ENCODE data around the gene ALOX5AP. TPM values are rescaled to one million over a fixed set of nuclear protein-coding genes. Genes with fewer than 3 reads are reported as not detected.

ALOX5AP gene
- total RNA-seq, 1 experiment from 2014 or later = 8.5 TPM

- peak; percentile 34 for DNase-seq (ENCODE audit: low read depth)
Measured at GRCh38 chr13:30796631-30797601, 61.6 kb downstream of the ALOX5AP start.

- DNase-seq (ENCODE audit: low read depth) = no peak
Measured at GRCh38 chr13:30797847-30798535, 62.6 kb downstream of the ALOX5AP start.

GRCh38 chr13:30798776-30799355, 63.5 kb downstream of the ALOX5AP start:
- no peak for DNase-seq (ENCODE audit: low read depth)

- no peak for DNase-seq (ENCODE audit: low read depth)
Measured at GRCh38 chr13:30799356-30799824, 64.0 kb downstream of the ALOX5AP start.

GRCh38 chr13:30800107-30800506, 64.8 kb downstream of the ALOX5AP start:
- no peak for DNase-seq (ENCODE audit: low read depth)

- no peak for DNase-seq (ENCODE audit: low read depth)
Measured at GRCh38 chr13:30802501-30802900, 67.2 kb downstream of the ALOX5AP start.

GRCh38 chr13:30802953-30803478, 67.7 kb downstream of the ALOX5AP start:
- peak; percentile 83 for DNase-seq (ENCODE audit: low read depth)

GRCh38 chr13:30803749-30804148, 68.4 kb downstream of the ALOX5AP start:
- no peak for DNase-seq (ENCODE audit: low read depth)

GRCh38 chr13:30804474-30804873, 69.1 kb downstream of the ALOX5AP start:
- DNase-seq (ENCODE audit: low read depth) = peak; percentile 80

GRCh38 chr13:30805132-30805537, 69.8 kb downstream of the ALOX5AP start:
- DNase-seq (ENCODE audit: low read depth) = peak; percentile 13

GRCh38 chr13:30805603-30806011, 70.3 kb downstream of the ALOX5AP start:
- DNase-seq (ENCODE audit: low read depth) = peak; percentile 97

GRCh38 chr13:30806784-30807183, 71.4 kb downstream of the ALOX5AP start:
- peak; percentile 87 for DNase-seq (ENCODE audit: low read depth)

- peak; percentile 25 for DNase-seq (ENCODE audit: low read depth)
Measured at GRCh38 chr13:30807392-30807791, 72.0 kb downstream of the ALOX5AP start.

GRCh38 chr13:30808600-30808999, 73.3 kb downstream of the ALOX5AP start:
- no peak for DNase-seq (ENCODE audit: low read depth)

- DNase-seq (ENCODE audit: low read depth) = no peak
Measured at GRCh38 chr13:30809787-30810186, 74.4 kb downstream of the ALOX5AP start.

- DNase-seq (ENCODE audit: low read depth) = peak; percentile 91
Measured at GRCh38 chr13:30810261-30810701, 74.9 kb downstream of the ALOX5AP start.

GRCh38 chr13:30810801-30811200, 75.5 kb downstream of the ALOX5AP start:
- DNase-seq (ENCODE audit: low read depth) = no peak

Other genes starting within 250 kb of the ALOX5AP start
- gene USPL1, start 117.6 kb upstream of the ALOX5AP start, total RNA-seq (2014; rRNA removed; shearing (Covaris generic)) = 18.3 and 20.1 TPM in 2 replicates
- gene MEDAG, start 170.7 kb downstream of the ALOX5AP start, total RNA-seq (2014; rRNA removed; shearing (Covaris generic)) = 18.0 and 21.0 TPM in 2 replicates
- gene TEX26, start 197.1 kb downstream of the ALOX5AP start, total RNA-seq (2014; rRNA removed; shearing (Covaris generic)) = not detected in 2 replicates